GM23338 (cell line): ENCODE results near the gene FIG4. TPM values are rescaled to one million over a fixed set of nuclear protein-coding genes. Genes with fewer than 3 reads are reported as not detected.

ENCODE experiments used
- ATAC-seq: fragments of 200-7000 bp; cut with Tn5 transposase; 3 replicates; pipeline ENCODE4 v1.9.1; 2020
- DNase-seq: peaks from one replicate; pipeline ENCODE4 v3.0.0-alpha.2; 2015; ENCODE audit warnings: low spot score
- H2AFZ ChIP-seq: fragments of 200-600 bp; sonication (generic); 2 replicates; pipeline ENCODE4 v1.8.0; 2016; ENCODE audit warnings: antibody characterized with exemption, mild to moderate bottlenecking, moderate library complexity
- H3F3A ChIP-seq: fragments of 200-600 bp; sonication (generic); replicated peaks from 2 replicates; pipeline ENCODE4 v1.8.0; 2017; ENCODE audit warnings: antibody characterized with exemption, mixed run types, low read depth
- H3K27ac ChIP-seq: fragments of 200-600 bp; sonication (generic); 2 replicates; pipeline ENCODE4 v1.6.1; 2016; ENCODE audit warnings: low read depth
- H3K27me3 ChIP-seq: fragments of 200-600 bp; sonication (generic); 2 replicates; pipeline ENCODE4 v1.8.0; 2016; ENCODE audit warnings: mild to moderate bottlenecking, mixed run types, moderate library complexity; ENCODE audit not compliant: insufficient read depth
- H3K36me3 ChIP-seq: fragments of 200-600 bp; sonication (generic); 2 replicates; pipeline ENCODE4 v1.8.0; 2016; ENCODE audit warnings: mild to moderate bottlenecking; ENCODE audit not compliant: insufficient read depth
- H3K4me1 ChIP-seq: fragments of 200-600 bp; sonication (generic); 2 replicates; pipeline ENCODE4 v1.8.0; 2016; ENCODE audit warnings: mild to moderate bottlenecking, moderate library complexity; ENCODE audit not compliant: insufficient read depth
- H3K4me2 ChIP-seq: fragments of 200-600 bp; sonication (generic); 2 replicates; pipeline ENCODE4 v1.7.1; 2017; ENCODE audit warnings: mixed run types
- H3K4me3 ChIP-seq: fragments of 200-600 bp; sonication (generic); 2 replicates; pipeline ENCODE4 v1.6.1; 2016; ENCODE audit warnings: mixed run types
- H3K79me2 ChIP-seq: fragments of 200-600 bp; sonication (generic); replicated peaks from 2 replicates; pipeline ENCODE4 v1.8.0; 2017; ENCODE audit warnings: mild to moderate bottlenecking; ENCODE audit not compliant: insufficient read depth
- H3K9me2 ChIP-seq: fragments of 200-600 bp; sonication (generic); 2 replicates; pipeline ENCODE4 v1.8.0; 2017; ENCODE audit not compliant: insufficient read depth
- H4K20me1 ChIP-seq: fragments of 200-600 bp; sonication (generic); replicated peaks from 2 replicates; pipeline ENCODE4 v1.8.0; 2017; ENCODE audit warnings: mild to moderate bottlenecking; ENCODE audit not compliant: insufficient read depth
- H3K27ac Mint-ChIP-seq: 2 replicates; pipeline ENCODE4 v1.8.0; 2020; ENCODE audit warnings: inconsistent platforms, mild to moderate bottlenecking, moderate library complexity, mixed read lengths
- H3K27me3 Mint-ChIP-seq: 3 replicates; pipeline ENCODE4 v1.8.0; 2022; ENCODE audit warnings: low read depth, mild to moderate bottlenecking, moderate library complexity, mixed read lengths, inconsistent platforms; ENCODE audit not compliant: insufficient read depth, poor library complexity
- H3K36me3 Mint-ChIP-seq: 3 replicates; pipeline ENCODE4 v1.8.0; 2021; ENCODE audit warnings: low read depth, mild to moderate bottlenecking, inconsistent platforms, moderate library complexity, mixed read lengths
- H3K4me1 Mint-ChIP-seq: 3 replicates; pipeline ENCODE4 v1.8.0; 2020; ENCODE audit warnings: mild to moderate bottlenecking, inconsistent platforms, mixed read lengths
- H3K4me3 Mint-ChIP-seq: 3 replicates; pipeline ENCODE4 v1.8.0; 2021; ENCODE audit warnings: moderate library complexity, mild to moderate bottlenecking, inconsistent platforms, mixed read lengths
- H3K9me3 Mint-ChIP-seq: 3 replicates; pipeline ENCODE4 v1.8.0; 2020; ENCODE audit warnings: moderate library complexity, mild to moderate bottlenecking, inconsistent platforms, mixed read lengths
- CREB1 ChIP-seq: fragments of 250-450 bp; sonication (Bioruptor Pico); IDR thresholded peaks from 2 replicates; pipeline ENCODE4 v1.5.0; 2020; ENCODE audit warnings: low read depth, mild to moderate bottlenecking, moderate library complexity
- CTCF ChIP-seq, 2 experiments: fragments of 200-600 bp in 1 of 2; sonication (generic) in 1 of 2; conservative IDR thresholded peaks; 2 replicates each; pipeline versions ENCODE4 v1.5.1 to v1.6.1; 2016 to 2017; ENCODE audit warnings: antibody characterized with exemption in 2 of 2, low read depth in 2 of 2, mild to moderate bottlenecking in 2 of 2, moderate library complexity in 1 of 2
- ETS1 ChIP-seq: IDR thresholded peaks from 2 replicates; pipeline ENCODE4 v1.6.1; 2016; ENCODE audit warnings: antibody characterized with exemption
- EZH2phosphoT487 ChIP-seq: fragments of 200-600 bp; sonication (generic); IDR thresholded peaks from one replicate; pipeline ENCODE4 v1.8.1; 2018; ENCODE audit warnings: antibody characterized with exemption; ENCODE audit not compliant: unreplicated experiment
- JUNB ChIP-seq: IDR thresholded peaks from one replicate; pipeline ENCODE4 v1.6.1; 2016; ENCODE audit warnings: antibody characterized with exemption; ENCODE audit not compliant: unreplicated experiment
- STAT1 ChIP-seq: IDR thresholded peaks from one replicate; pipeline ENCODE4 v1.6.1; 2016; ENCODE audit warnings: antibody characterized with exemption; ENCODE audit not compliant: unreplicated experiment
- ZNF114 ChIP-seq: fragments of 250-450 bp; sonication (Bioruptor Pico); IDR thresholded peaks from 2 replicates; pipeline ENCODE4 v1.5.0; 2020; ENCODE audit warnings: mild to moderate bottlenecking, moderate library complexity
- ZNF462 ChIP-seq: fragments of 250-450 bp; sonication (Bioruptor Pico); IDR thresholded peaks from 2 replicates; pipeline ENCODE4 v1.5.0; 2020; ENCODE audit warnings: mild to moderate bottlenecking, moderate library complexity
- polyA plus RNA-seq: library from polyadenylated mRNA; unstranded; fragments of >200 nt; fragmentation: Nextera tagmentation; extraction: Ambion mirVana; gene quantifications from 2 replicates; pipeline ENCODE4 v1.2.1, GENCODE V29; 2016
- total RNA-seq: library from RNA; depleted of rRNA; stranded (reverse); fragments of >200 nt; shearing (Covaris generic); gene quantifications from 2 replicates; pipeline ENCODE4 v1.2.3, GENCODE V29; 2014

Gene FIG4
- total and polyA plus RNA-seq, 2 experiments from 2014 or later, result 7.0 to 16.9 TPM

GRCh38 chr6:109852713-109853112, 161.6 kb downstream of the FIG4 start:
- H3K4me1 ChIP-seq, result peaks cover 15% of the 10 kb centered on the region
- Mint-ChIP-seq H3K27ac (no peak overlapping the region), H3K9me3 (peaks cover 3% of the 10 kb centered on the region; the same call in 1 of the 3 replicates), H3K4me3 (no peak overlapping the region), H3K36me3 (no peaks in the 10 kb centered on the region; the same call in 1 of the 3 replicates), H3K4me1 (peaks cover 15% of the 10 kb centered on the region; the same call in 2 of the 3 replicates), H3K27me3 (no peaks in the 10 kb centered on the region)
- TF ChIP-seq ETS1, result no peak
- no peak for TF ChIP-seq ZNF114 (CRISPR knock-in tag)
- no peak for TF ChIP-seq EZH2phosphoT487
- TF ChIP-seq CREB1 (CRISPR knock-in tag), result no peak
- no peak for TF ChIP-seq JUNB
- TF ChIP-seq ZNF462 (CRISPR knock-in tag), result no peak
- TF ChIP-seq STAT1, result no peak
- no peak for TF ChIP-seq CTCF (conservative IDR thresholded peaks at IDR 0.05; ENCODE audit: low read depth in 2 of 2)
- no peak overlapping the region for H3K4me3 ChIP-seq
- H3K27me3 ChIP-seq, result no peaks in the 10 kb centered on the region
- H3K4me2 ChIP-seq, result no peak overlapping the region
- H2AFZ ChIP-seq, result no peak overlapping the region
- peaks cover 39% of the 10 kb centered on the region for H3K9me2 ChIP-seq
- ATAC-seq, result no peak
- H3K79me2 ChIP-seq, result no peaks in the 10 kb centered on the region
- no peaks in the 10 kb centered on the region for H3F3A ChIP-seq
- H4K20me1 ChIP-seq, result no peaks in the 10 kb centered on the region
- DNase-seq, result no peak
- no peaks in the 10 kb centered on the region for H3K36me3 ChIP-seq
- H3K27ac ChIP-seq, result no peak overlapping the region
